Measurements from ENCODE around the gene AQP3. TPM values are rescaled to one million over a fixed set of nuclear protein-coding genes. Genes with fewer than 3 reads are reported as not detected.

The AQP3 gene
- total and polyA plus RNA-seq, 2 donors, result 129 to 256 TPM

GRCh38 chr9:33473643-33474352 is 26.4 kb upstream of the AQP3 start, which contains the start of gene NOL6:
Gene NOL6, minus strand, starts transcription at chr9:33473924. Its CDS starts 82 bp downstream, at chr9:33473842.
- Histone ChIP-seq H3K4me1 (ENCODE audit: control insufficient read depth in 2 of 2, insufficient read depth in 2 of 2, low read length in 2 of 2) (peaks cover 10 to 21% of the 10 kb centered on the region in 2 donors), H3K27ac (ENCODE audit: low read depth in 1 of 2, low read length in 1 of 2) (peak within 1 kb of the TSS; percentile 48 to 52), H3K27me3 (ENCODE audit: control insufficient read depth in 2 of 2, insufficient read depth in 1 of 2, low read length in 1 of 2) (no peaks in the 10 kb centered on the region), H3K36me3 (ENCODE audit: control insufficient read depth in 2 of 2, insufficient read depth in 2 of 2, low read length in 1 of 2) (peaks cover 26 to 29% of the 10 kb centered on the region in 2 donors), H3K9me3 (ENCODE audit: control insufficient read depth in 2 of 2, insufficient read depth in 1 of 2, low read length in 1 of 2) (no peaks in the 10 kb centered on the region), H3K4me3 (ENCODE audit: low read length in 2 of 2) (peak within 1 kb of the TSS; percentile 78 to 87)
- DNase-seq (ENCODE audit: low read depth in 6 of 9, low spot score in 9 of 9), result peak; percentile 97 to 100 (median 99)
- WGBS, result under 1% methylated on average over 32 of the region's 32 CpGs

- H3K36me3 ChIP-seq (ENCODE audit: control insufficient read depth in 2 of 2, insufficient read depth in 2 of 2, low read length in 1 of 2), result peaks cover 33 to 36% of the 10 kb centered on the region in 2 donors
- H3K4me1 ChIP-seq (ENCODE audit: control insufficient read depth in 2 of 2, insufficient read depth in 2 of 2, low read length in 2 of 2), result peaks cover 10 to 21% of the 10 kb centered on the region in 2 donors
- no peaks in the 10 kb centered on the region for H3K27me3 ChIP-seq (ENCODE audit: control insufficient read depth in 2 of 2, insufficient read depth in 1 of 2, low read length in 1 of 2)
- H3K4me3 ChIP-seq (ENCODE audit: low read length in 2 of 2), result peak overlapping the region; percentile 78 to 87
- 12% methylated on average over 18 of the region's 18 CpGs for WGBS
- DNase-seq (ENCODE audit: low read depth in 6 of 9, low spot score in 9 of 9), result no peak
- H3K27ac ChIP-seq (ENCODE audit: low read depth in 1 of 2, low read length in 1 of 2), result peak overlapping the region in 1 of 2 donors; percentile 25
- H3K9me3 ChIP-seq (ENCODE audit: control insufficient read depth in 2 of 2, insufficient read depth in 1 of 2, low read length in 1 of 2), result no peaks in the 10 kb centered on the region
Observed at GRCh38 chr9:33472881-33473615, 25.7 kb upstream of the AQP3 start.

- no peaks in the 10 kb centered on the region for H3K9me3 ChIP-seq (ENCODE audit: control insufficient read depth in 2 of 2, insufficient read depth in 1 of 2, low read length in 1 of 2)
- no peak overlapping the region for H3K4me3 ChIP-seq (ENCODE audit: low read length in 2 of 2)
- no peaks in the 10 kb centered on the region for H3K27me3 ChIP-seq (ENCODE audit: control insufficient read depth in 2 of 2, insufficient read depth in 1 of 2, low read length in 1 of 2)
- DNase-seq (ENCODE audit: low read depth in 6 of 9, low spot score in 9 of 9), result no peak
- H3K27ac ChIP-seq (ENCODE audit: low read depth in 1 of 2, low read length in 1 of 2), result no peak overlapping the region
- WGBS, result 97% methylated on average over 16 of the region's 16 CpGs
- peaks cover 10 to 21% of the 10 kb centered on the region in 2 donors for H3K4me1 ChIP-seq (ENCODE audit: control insufficient read depth in 2 of 2, insufficient read depth in 2 of 2, low read length in 2 of 2)
- H3K36me3 ChIP-seq (ENCODE audit: control insufficient read depth in 2 of 2, insufficient read depth in 2 of 2, low read length in 1 of 2), result peaks cover 40 to 44% of the 10 kb centered on the region in 2 donors
Observed at GRCh38 chr9:33472171-33472880, 24.9 kb upstream of the AQP3 start.

DNA sequence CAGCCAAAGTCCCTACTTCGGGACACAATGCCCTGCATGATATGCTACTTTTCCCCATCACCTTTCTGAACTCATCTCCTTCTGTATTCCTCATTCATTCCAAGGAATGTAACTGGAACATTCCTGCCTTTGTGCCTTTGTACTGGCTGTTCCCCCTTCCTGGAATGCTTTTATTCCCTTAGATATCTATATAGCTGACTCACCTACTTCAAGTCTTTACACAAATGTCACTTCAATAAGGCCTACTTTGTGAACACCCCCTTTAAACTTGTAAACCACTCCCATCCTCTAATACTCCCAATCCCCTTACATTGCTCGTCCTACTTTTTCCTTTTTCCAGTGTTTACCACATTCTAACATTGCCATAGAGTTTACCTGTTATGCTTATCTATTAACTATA is 24.0 kb upstream of the AQP3 start:
- Histone ChIP-seq H3K27me3 (ENCODE audit: control insufficient read depth in 2 of 2, insufficient read depth in 1 of 2, low read length in 1 of 2) (no peaks in the 10 kb centered on the region), H3K27ac (ENCODE audit: low read depth in 1 of 2, low read length in 1 of 2) (no peak overlapping the region), H3K36me3 (ENCODE audit: control insufficient read depth in 2 of 2, insufficient read depth in 2 of 2, low read length in 1 of 2) (peaks cover 49 to 53% of the 10 kb centered on the region in 2 donors), H3K4me3 (ENCODE audit: low read length in 2 of 2) (no peak overlapping the region), H3K9me3 (ENCODE audit: control insufficient read depth in 2 of 2, insufficient read depth in 1 of 2, low read length in 1 of 2) (no peaks in the 10 kb centered on the region), H3K4me1 (ENCODE audit: control insufficient read depth in 2 of 2, insufficient read depth in 2 of 2, low read length in 2 of 2) (peaks cover 10 to 27% of the 10 kb centered on the region in 2 donors)
- DNase-seq (ENCODE audit: low read depth in 6 of 9, low spot score in 9 of 9), result no peak
- 95% methylated on average over 2 of the region's 2 CpGs for WGBS

DNA sequence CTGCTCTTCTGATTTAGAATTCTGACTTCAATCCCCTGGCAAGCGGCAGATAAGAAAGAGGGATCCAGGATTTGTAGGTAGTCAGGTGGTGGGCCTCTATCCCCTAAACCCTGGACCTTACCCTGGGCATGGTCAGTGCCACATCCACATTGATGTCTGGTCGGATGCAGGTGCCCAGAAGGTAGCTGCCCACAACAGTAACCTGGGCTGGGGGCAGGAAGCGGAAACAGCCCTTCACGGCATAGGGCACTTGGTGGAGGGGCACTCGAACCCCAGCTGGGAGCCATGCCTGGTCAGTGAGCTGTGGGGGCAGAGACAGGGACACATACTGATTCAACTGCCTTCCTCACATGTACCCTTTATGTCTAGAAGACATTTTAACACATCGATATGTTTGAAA is 22.5 kb upstream of the AQP3 start:
- Histone ChIP-seq H3K27me3 (ENCODE audit: control insufficient read depth in 2 of 2, insufficient read depth in 1 of 2, low read length in 1 of 2) (no peaks in the 10 kb centered on the region), H3K36me3 (ENCODE audit: control insufficient read depth in 2 of 2, insufficient read depth in 2 of 2, low read length in 1 of 2) (peaks cover 58 to 66% of the 10 kb centered on the region in 2 donors), H3K9me3 (ENCODE audit: control insufficient read depth in 2 of 2, insufficient read depth in 1 of 2, low read length in 1 of 2) (no peaks in the 10 kb centered on the region), H3K4me1 (ENCODE audit: control insufficient read depth in 2 of 2, insufficient read depth in 2 of 2, low read length in 2 of 2) (peaks cover 10 to 35% of the 10 kb centered on the region in 2 donors), H3K27ac (ENCODE audit: low read depth in 1 of 2, low read length in 1 of 2) (no peak overlapping the region), H3K4me3 (ENCODE audit: low read length in 2 of 2) (no peak overlapping the region)
- DNase-seq (ENCODE audit: low read depth in 6 of 9, low spot score in 9 of 9), result no peak
- WGBS, result 98% methylated on average over 6 of the region's 6 CpGs

DNA sequence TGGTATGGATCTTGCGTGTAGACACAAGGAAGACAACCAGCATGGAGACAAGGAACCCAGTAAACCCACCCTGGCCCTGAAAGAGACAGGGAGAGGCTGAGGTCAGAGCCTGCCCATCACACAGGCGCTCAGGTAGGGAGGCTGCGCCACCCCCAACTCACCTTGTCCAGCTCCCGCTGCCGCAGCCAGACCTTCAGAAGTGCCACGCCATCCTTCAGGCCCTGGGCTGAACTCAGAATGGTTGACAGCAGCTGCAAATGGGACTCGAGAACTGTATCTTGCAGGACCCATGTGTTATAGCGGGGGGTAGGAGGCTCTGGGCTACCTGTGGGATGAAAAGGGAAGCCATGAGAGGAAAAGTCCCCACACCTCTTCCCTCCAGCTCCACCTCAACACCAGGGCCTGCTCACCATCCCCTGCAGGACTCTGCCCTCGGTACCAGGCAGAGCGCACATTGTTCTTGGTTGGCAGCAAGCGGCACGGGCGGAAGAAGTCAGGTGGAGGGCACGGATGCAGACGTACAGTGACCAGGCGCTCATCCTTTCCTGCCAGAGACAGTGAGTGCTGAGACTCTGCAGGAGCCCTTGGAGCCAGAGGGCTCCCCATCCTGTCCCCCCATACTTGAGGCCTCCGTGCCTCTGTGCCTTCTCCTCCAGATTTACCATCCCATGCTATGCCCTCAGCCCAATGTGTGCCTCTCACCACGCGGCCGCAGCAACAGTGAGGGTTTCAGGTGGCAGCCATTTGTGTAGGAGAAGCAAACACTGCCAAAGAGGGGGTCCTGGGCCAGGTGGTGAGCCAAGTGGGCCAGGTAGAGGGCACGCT is 21.6 kb upstream of the AQP3 start:
- peaks cover 65 to 75% of the 10 kb centered on the region in 2 donors for H3K36me3 ChIP-seq (ENCODE audit: control insufficient read depth in 2 of 2, insufficient read depth in 2 of 2, low read length in 1 of 2)
- DNase-seq (ENCODE audit: low read depth in 6 of 9, low spot score in 9 of 9), result no peak
- no peaks in the 10 kb centered on the region for H3K27me3 ChIP-seq (ENCODE audit: control insufficient read depth in 2 of 2, insufficient read depth in 1 of 2, low read length in 1 of 2)
- H3K4me1 ChIP-seq (ENCODE audit: control insufficient read depth in 2 of 2, insufficient read depth in 2 of 2, low read length in 2 of 2), result peaks cover 10 to 40% of the 10 kb centered on the region in 2 donors
- no peak overlapping the region for H3K27ac ChIP-seq (ENCODE audit: low read depth in 1 of 2, low read length in 1 of 2)
- H3K9me3 ChIP-seq (ENCODE audit: control insufficient read depth in 2 of 2, insufficient read depth in 1 of 2, low read length in 1 of 2), result no peaks in the 10 kb centered on the region
- 98% methylated on average over 21 of the region's 21 CpGs for WGBS
- H3K4me3 ChIP-seq (ENCODE audit: low read length in 2 of 2), result no peak overlapping the region

GRCh38 chr9:33468215-33468730 is 20.9 kb upstream of the AQP3 start:
- Histone ChIP-seq H3K36me3 (ENCODE audit: control insufficient read depth in 2 of 2, insufficient read depth in 2 of 2, low read length in 1 of 2) (peaks cover 72 to 82% of the 10 kb centered on the region in 2 donors), H3K4me3 (ENCODE audit: low read length in 2 of 2) (no peak overlapping the region), H3K4me1 (ENCODE audit: control insufficient read depth in 2 of 2, insufficient read depth in 2 of 2, low read length in 2 of 2) (peaks cover 8 to 40% of the 10 kb centered on the region in 2 donors), H3K9me3 (ENCODE audit: control insufficient read depth in 2 of 2, insufficient read depth in 1 of 2, low read length in 1 of 2) (no peaks in the 10 kb centered on the region), H3K27me3 (ENCODE audit: control insufficient read depth in 2 of 2, insufficient read depth in 1 of 2, low read length in 1 of 2) (no peaks in the 10 kb centered on the region), H3K27ac (ENCODE audit: low read depth in 1 of 2, low read length in 1 of 2) (no peak overlapping the region)
- 96% methylated on average over 4 of the region's 4 CpGs for WGBS
- no peak for DNase-seq (ENCODE audit: low read depth in 6 of 9, low spot score in 9 of 9)

DNA sequence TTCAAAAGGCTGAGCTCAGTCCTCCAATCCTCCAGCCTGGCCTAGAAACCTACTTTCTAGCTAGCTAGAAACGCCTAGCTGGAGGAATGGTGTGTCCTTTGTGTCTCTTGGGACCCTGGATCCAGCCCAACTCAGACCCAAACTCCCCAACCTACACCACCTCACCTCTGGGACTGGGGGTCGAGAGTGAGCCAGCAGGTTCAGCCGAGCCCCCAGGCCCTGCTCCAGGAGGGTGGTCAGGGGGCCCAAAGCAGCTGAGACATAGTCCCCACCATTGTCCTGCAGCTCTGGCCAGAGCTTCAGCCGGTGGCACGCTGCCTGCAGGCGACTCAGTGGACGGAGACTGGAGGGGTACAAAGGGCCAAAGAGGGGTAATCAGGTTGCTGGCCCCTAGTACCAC is 20.1 kb upstream of the AQP3 start:
- peaks cover 1 to 33% of the 10 kb centered on the region in 2 donors for H3K4me1 ChIP-seq (ENCODE audit: control insufficient read depth in 2 of 2, insufficient read depth in 2 of 2, low read length in 2 of 2)
- no peaks in the 10 kb centered on the region for H3K27me3 ChIP-seq (ENCODE audit: control insufficient read depth in 2 of 2, insufficient read depth in 1 of 2, low read length in 1 of 2)
- no peaks in the 10 kb centered on the region for H3K9me3 ChIP-seq (ENCODE audit: control insufficient read depth in 2 of 2, insufficient read depth in 1 of 2, low read length in 1 of 2)
- WGBS, result 97% methylated on average over 7 of the region's 7 CpGs
- H3K36me3 ChIP-seq (ENCODE audit: control insufficient read depth in 2 of 2, insufficient read depth in 2 of 2, low read length in 1 of 2), result peaks cover 80 to 89% of the 10 kb centered on the region in 2 donors
- DNase-seq (ENCODE audit: low read depth in 6 of 9, low spot score in 9 of 9), result no peak
- no peak overlapping the region for H3K4me3 ChIP-seq (ENCODE audit: low read length in 2 of 2)
- no peak overlapping the region for H3K27ac ChIP-seq (ENCODE audit: low read depth in 1 of 2, low read length in 1 of 2)
